Activated CD4-positive, alpha-beta memory T cell treated with anti-CD3 and anti-CD28 coated beads, Interleukin-2, amount 10 ng/mL, durations not matched to agents 7 days and 5 days (primary cell): ENCODE results near the gene ATOX1. TPM values are rescaled to one million over a fixed set of nuclear protein-coding genes. Genes with fewer than 3 reads are reported as not detected.

ENCODE experiments used
- CTCF ChIA-PET: fragments of 350-600 bp; sonication (Branson Sonifier 250); formaldehyde crosslinking; loops from one replicate; lab custom pipeline; 2021; ENCODE audit warnings: antibody characterized with exemption, inconsistent platforms; lab: Charles Lee
- POLR2A ChIA-PET: fragments of 350-600 bp; sonication (Branson Sonifier 250); formaldehyde crosslinking; loops from one replicate; lab custom pipeline; 2021; ENCODE audit warnings: antibody characterized with exemption; lab: Charles Lee
- DNase-seq: peaks from one replicate; pipeline ENCODE4 v3.0.0-alpha.2; 2020
- H3K27ac Mint-ChIP-seq: one replicate; pipeline ENCODE4 v1.8.0; 2021; ENCODE audit warnings: mild to moderate bottlenecking, mixed read lengths
- H3K27me3 Mint-ChIP-seq: one replicate; pipeline ENCODE4 v1.8.0; 2021; ENCODE audit warnings: mixed read lengths
- H3K36me3 Mint-ChIP-seq: one replicate; pipeline ENCODE4 v1.8.0; 2021; ENCODE audit warnings: low read depth, mixed read lengths
- H3K4me1 Mint-ChIP-seq: one replicate; pipeline ENCODE4 v1.8.0; 2021; ENCODE audit warnings: mixed read lengths
- H3K4me3 Mint-ChIP-seq: one replicate; pipeline ENCODE4 v1.8.0; 2021; ENCODE audit warnings: mild to moderate bottlenecking, mixed read lengths
- H3K9me3 Mint-ChIP-seq: one replicate; pipeline ENCODE4 v1.8.0; 2021; ENCODE audit warnings: mixed read lengths
- total RNA-seq, 2 experiments: library from RNA; stranded (reverse); gene quantifications; one replicate each; pipeline ENCODE4 v1.2.3, GENCODE V29; 2021

Gene ATOX1
- total RNA-seq, 2 experiments from 2014 or later = 62.6 to 64.3 TPM

- ChIA-PET CTCF (interaction anchor here (1.1 to 1.3 kb wide), 2 partner anchors 12 to 106 kb away, joined by 3 to 6 read pairs; no protein-coding TSS in a partner anchor), POLR2A (interaction anchor here (1.4 kb wide), 1 partner anchor 9 kb away, joined by 6 read pairs; no protein-coding TSS in a partner anchor)
- H3K4me1 Mint-ChIP-seq = no peaks in the 10 kb centered on the region
- no peaks in the 10 kb centered on the region for H3K9me3 Mint-ChIP-seq
- H3K4me3 Mint-ChIP-seq = no peak overlapping the region
- no peaks in the 10 kb centered on the region for H3K36me3 Mint-ChIP-seq
- DNase-seq = no peak
- peaks cover 1% of the 10 kb centered on the region for H3K27me3 Mint-ChIP-seq
- H3K27ac Mint-ChIP-seq = no peak overlapping the region
Observed at GRCh38 chr5:151764801-151765200, 6.4 kb upstream of the ATOX1 start.

- CTCF ChIA-PET = interaction anchor here (1.0 to 6.0 kb wide), 5 partner anchors 13 to 99 kb away, joined by 3 to 38 read pairs (median 10); partner anchors contain the start of gene G3BP1
- H3K36me3 Mint-ChIP-seq = peaks cover 19% of the 10 kb centered on the region
- POLR2A ChIA-PET = interaction anchor here (1.2 to 9.3 kb wide), 5 partner anchors 10 to 18 kb away, joined by 3 to 184 read pairs (median 13); partner anchors contain the start of gene G3BP1
- H3K4me3 Mint-ChIP-seq = peak overlapping the region; percentile 78
- peak overlapping the region; percentile 80 for H3K27ac Mint-ChIP-seq
- peaks cover 38% of the 10 kb centered on the region for H3K4me1 Mint-ChIP-seq
- DNase-seq = peak; percentile 24
- no peaks in the 10 kb centered on the region for H3K9me3 Mint-ChIP-seq
- H3K27me3 Mint-ChIP-seq = no peaks in the 10 kb centered on the region
Observed at GRCh38 chr5:151758141-151758429, 346 bp downstream of the ATOX1 start.

- peaks cover 24% of the 10 kb centered on the region for H3K36me3 Mint-ChIP-seq
- H3K9me3 Mint-ChIP-seq = no peaks in the 10 kb centered on the region
- H3K4me3 Mint-ChIP-seq = peak overlapping the region; percentile 78
- H3K27ac Mint-ChIP-seq = peak overlapping the region; percentile 80
- peaks cover 38% of the 10 kb centered on the region for H3K4me1 Mint-ChIP-seq
- DNase-seq = peak; percentile 34
- ChIA-PET POLR2A (interaction anchor here (1.1 to 9.3 kb wide), 7 partner anchors 9 to 18 kb away, joined by 3 to 184 read pairs (median 6); partner anchors contain the start of gene G3BP1), CTCF (interaction anchor here (2.1 to 6.0 kb wide), 3 partner anchors 15 to 98 kb away, joined by 8 to 38 read pairs (median 22); partner anchors contain the start of gene G3BP1)
- no peaks in the 10 kb centered on the region for H3K27me3 Mint-ChIP-seq
Observed at GRCh38 chr5:151757233-151758140, 944 bp downstream of the ATOX1 start.

GRCh38 chr5:151755383-151755782 is 3.0 kb downstream of the ATOX1 start:
- H3K4me1 Mint-ChIP-seq = peaks cover 45% of the 10 kb centered on the region

GRCh38 chr5:151751593-151751992 is 6.8 kb downstream of the ATOX1 start:
- ChIA-PET POLR2A (interaction anchor here (0.7 to 10.3 kb wide), 3 partner anchors 15 to 32 kb away, joined by 3 to 129 read pairs (median 3); partner anchors contain the start of gene G3BP1), CTCF (interaction anchor here (1.5 to 3.1 kb wide), 4 partner anchors 13 to 100 kb away, joined by 3 to 17 read pairs (median 12); partner anchors contain the start of gene G3BP1)

More at GRCh38 chr5:151755383-151755782, 3.0 kb downstream of the ATOX1 start:
- H3K9me3 Mint-ChIP-seq = no peaks in the 10 kb centered on the region
- ChIA-PET POLR2A (interaction anchor here (1.3 to 9.3 kb wide), 2 partner anchors 9 to 17 kb away, joined by 5 to 184 read pairs; partner anchors contain the start of gene G3BP1), CTCF (interaction anchor here (0.7 to 6.0 kb wide), 6 partner anchors 8 to 388 kb away, joined by 3 to 38 read pairs (median 4); no protein-coding TSS in a partner anchor)
- DNase-seq = no peak
- H3K36me3 Mint-ChIP-seq = peaks cover 32% of the 10 kb centered on the region
- no peak overlapping the region for H3K4me3 Mint-ChIP-seq
- no peak overlapping the region for H3K27ac Mint-ChIP-seq
- H3K27me3 Mint-ChIP-seq = no peaks in the 10 kb centered on the region

GRCh38 chr5:151751091-151751490 is 7.3 kb downstream of the ATOX1 start:
- no peaks in the 10 kb centered on the region for H3K9me3 Mint-ChIP-seq
- ChIA-PET POLR2A (interaction anchor here (10.3 kb wide), 1 partner anchor 21 kb away, joined by 129 read pairs; the partner anchor contains the start of gene G3BP1), CTCF (interaction anchor here (1.5 to 3.1 kb wide), 5 partner anchors 12 to 99 kb away, joined by 3 to 17 read pairs (median 8); partner anchors contain the start of gene G3BP1)
- H3K27me3 Mint-ChIP-seq = no peaks in the 10 kb centered on the region
- no peak for DNase-seq
- H3K4me3 Mint-ChIP-seq = no peak overlapping the region
- H3K27ac Mint-ChIP-seq = peak overlapping the region; percentile 1
- peaks cover 59% of the 10 kb centered on the region for H3K4me1 Mint-ChIP-seq
- H3K36me3 Mint-ChIP-seq = peaks cover 32% of the 10 kb centered on the region

More at GRCh38 chr5:151751593-151751992, 6.8 kb downstream of the ATOX1 start:
- Mint-ChIP-seq H3K4me3 (no peak overlapping the region), H3K9me3 (no peaks in the 10 kb centered on the region), H3K27ac (peak overlapping the region; percentile 1), H3K36me3 (peaks cover 36% of the 10 kb centered on the region), H3K4me1 (peaks cover 59% of the 10 kb centered on the region), H3K27me3 (no peaks in the 10 kb centered on the region)
- no peak for DNase-seq

- POLR2A ChIA-PET = interaction anchor here (3.5 to 10.3 kb wide), 2 partner anchors 8 to 22 kb away, joined by 34 to 129 read pairs; partner anchors contain the start of genes ATOX1 and G3BP1
- peaks cover 32% of the 10 kb centered on the region for H3K36me3 Mint-ChIP-seq
- peaks cover 60% of the 10 kb centered on the region for H3K4me1 Mint-ChIP-seq
- peak overlapping the region; percentile 85 for H3K27ac Mint-ChIP-seq
- CTCF ChIA-PET = interaction anchor here (0.8 to 3.1 kb wide), 6 partner anchors 9 to 98 kb away, joined by 3 to 17 read pairs (median 8); partner anchors contain the start of gene G3BP1
- H3K9me3 Mint-ChIP-seq = no peaks in the 10 kb centered on the region
- no peaks in the 10 kb centered on the region for H3K27me3 Mint-ChIP-seq
- DNase-seq = no peak
- no peak overlapping the region for H3K4me3 Mint-ChIP-seq
Observed at GRCh38 chr5:151750121-151750520, 8.3 kb downstream of the ATOX1 start.

GRCh38 chr5:151745071-151745705 is 13.2 kb downstream of the ATOX1 start:
- Mint-ChIP-seq H3K27ac (peak overlapping the region; percentile 94), H3K4me1 (peaks cover 76% of the 10 kb centered on the region), H3K36me3 (peaks cover 45% of the 10 kb centered on the region), H3K9me3 (no peaks in the 10 kb centered on the region), H3K4me3 (peak overlapping the region; percentile 56), H3K27me3 (no peaks in the 10 kb centered on the region)
- peak; percentile 76 for DNase-seq
- POLR2A ChIA-PET = interaction anchor here (1.2 to 10.3 kb wide), 3 partner anchors 10 to 27 kb away, joined by 5 to 129 read pairs (median 13); partner anchors contain the start of genes ATOX1 and G3BP1
- CTCF ChIA-PET = interaction anchor here (1.2 to 9.6 kb wide), 3 partner anchors 26 to 97 kb away, joined by 5 to 88 read pairs (median 9); partner anchors contain the start of gene G3BP1

- H3K27me3 Mint-ChIP-seq = no peaks in the 10 kb centered on the region
- H3K36me3 Mint-ChIP-seq = peaks cover 44% of the 10 kb centered on the region
- H3K4me1 Mint-ChIP-seq = peaks cover 64% of the 10 kb centered on the region
- POLR2A ChIA-PET = interaction anchor here (2.9 kb wide), 1 partner anchor 14 kb away, joined by 13 read pairs; the partner anchor contains the start of gene ATOX1
- H3K9me3 Mint-ChIP-seq = no peaks in the 10 kb centered on the region
- H3K27ac Mint-ChIP-seq = no peak overlapping the region
- no peak for DNase-seq
- no peak overlapping the region for H3K4me3 Mint-ChIP-seq
- CTCF ChIA-PET = interaction anchor here (1.6 to 9.6 kb wide), 4 partner anchors 12 to 87 kb away, joined by 3 to 88 read pairs (median 12); partner anchors contain the start of gene G3BP1
Observed at GRCh38 chr5:151743530-151743929, 14.9 kb downstream of the ATOX1 start.

- H3K9me3 Mint-ChIP-seq = no peaks in the 10 kb centered on the region
- POLR2A ChIA-PET = interaction anchor here (0.7 to 4.8 kb wide), 3 partner anchors 14 to 28 kb away, joined by 3 to 21 read pairs (median 13); partner anchors contain the start of genes ATOX1 and G3BP1
- peaks cover 58% of the 10 kb centered on the region for H3K4me1 Mint-ChIP-seq
Observed at GRCh38 chr5:151742870-151743294, 15.5 kb downstream of the ATOX1 start.

GRCh38 chr5:151741678-151742423 is 16.6 kb downstream of the ATOX1 start:
- ChIA-PET CTCF (interaction anchor here (0.8 to 9.6 kb wide), 12 partner anchors 8 to 294 kb away, joined by 3 to 88 read pairs (median 4); partner anchors contain the start of genes ATOX1, G3BP1 and SLC36A1), POLR2A (interaction anchor here (0.7 to 4.8 kb wide), 3 partner anchors 15 to 29 kb away, joined by 3 to 21 read pairs (median 3); partner anchors contain the start of gene G3BP1)
- Mint-ChIP-seq H3K27me3 (no peaks in the 10 kb centered on the region), H3K9me3 (no peaks in the 10 kb centered on the region), H3K4me1 (peaks cover 52% of the 10 kb centered on the region), H3K4me3 (no peak overlapping the region), H3K36me3 (peaks cover 45% of the 10 kb centered on the region), H3K27ac (no peak overlapping the region)
- DNase-seq = no peak

More at GRCh38 chr5:151742870-151743294, 15.5 kb downstream of the ATOX1 start:
- no peak for DNase-seq
- Mint-ChIP-seq H3K27me3 (no peaks in the 10 kb centered on the region), H3K27ac (no peak overlapping the region), H3K36me3 (peaks cover 44% of the 10 kb centered on the region), H3K4me3 (no peak overlapping the region)
- CTCF ChIA-PET = interaction anchor here (1.6 to 9.6 kb wide), 5 partner anchors 12 to 86 kb away, joined by 3 to 88 read pairs (median 16); partner anchors contain the start of genes ATOX1 and G3BP1
